Occipital lobe (tissue), 2 donors: ENCODE measurements around the gene DCAF11. TPM values are rescaled to one million over a fixed set of nuclear protein-coding genes. Genes with fewer than 3 reads are reported as not detected.
A peak's percentile ranks its signal among the peaks of the same experiment; 100 is the strongest.

Experiments
- DNase-seq: peaks from one replicate; lab custom pipeline; 2025; lab: John Stamatoyannopoulos, UW
- total RNA-seq: library from RNA; depleted of rRNA; stranded (reverse); fragments of >200 nt; gene quantifications from one replicate; pipeline ENCODE4 v1.2.3, GENCODE V29; 2014

Gene DCAF11
- total RNA-seq, 1 donor from 2014 or later = 60.0 TPM

GRCh38 chr14:24137529-24138395 is 23.2 kb downstream of the DCAF11 start:
- DNase-seq = no peak

GRCh38 chr14:24138396-24139271 is 24.1 kb downstream of the DCAF11 start:
- DNase-seq = no peak

GRCh38 chr14:24139272-24139934 is 24.8 kb downstream of the DCAF11 start:
- no peak for DNase-seq

GRCh38 chr14:24141097-24141880 is 26.7 kb downstream of the DCAF11 start, which contains the start of gene EMC9:
Gene EMC9, minus strand, starts transcription at chr14:24141591. Its CDS starts 287 bp downstream, at chr14:24141304.
- DNase-seq = peak; percentile 99

- no peak for DNase-seq
These were observed 28.9 kb downstream of the DCAF11 start for GRCh38 chr14:24143511-24143910.

- DNase-seq = no peak
These were observed 29.9 kb downstream of the DCAF11 start for GRCh38 chr14:24144451-24144850.

- no peak for DNase-seq
These were observed 30.6 kb downstream of the DCAF11 start for GRCh38 chr14:24145219-24145618.

GRCh38 chr14:24145690-24146452 is 31.3 kb downstream of the DCAF11 start:
- DNase-seq = no peak

GRCh38 chr14:24146453-24146977 is 31.9 kb downstream of the DCAF11 start, which contains the start of gene PSME2:
Gene PSME2, minus strand, starts transcription at chr14:24146610. Its CDS starts 29 bp downstream, at chr14:24146581.
- DNase-seq = peak; percentile 86

GRCh38 chr14:24146978-24147760 is 32.6 kb downstream of the DCAF11 start, which contains the start of gene RNF31:
Gene RNF31, plus strand, starts transcription at chr14:24147498. Its CDS starts 201 bp downstream, at chr14:24147699.
- DNase-seq = peak; percentile 96

- no peak for DNase-seq
These were observed 33.3 kb downstream of the DCAF11 start for GRCh38 chr14:24147761-24148428.

GRCh38 chr14:24149302-24149969 is 34.9 kb downstream of the DCAF11 start:
- DNase-seq = no peak

GRCh38 chr14:24150061-24150460 is 35.5 kb downstream of the DCAF11 start:
- no peak for DNase-seq

GRCh38 chr14:24150567-24150966 is 36.0 kb downstream of the DCAF11 start:
- DNase-seq = no peak

- no peak for DNase-seq
These were observed 36.4 kb downstream of the DCAF11 start for GRCh38 chr14:24150993-24151392.

GRCh38 chr14:24151404-24152080 is 37.0 kb downstream of the DCAF11 start:
- no peak for DNase-seq

GRCh38 chr14:24155100-24155499 is 40.5 kb downstream of the DCAF11 start:
- DNase-seq = no peak
